Fibroblast of the aortic adventitia (primary cell): ENCODE measurements around the gene TMEM115. TPM values are rescaled to one million over a fixed set of nuclear protein-coding genes. Genes with fewer than 3 reads are reported as not detected.

Experiments used
- DNase-seq: peaks from one replicate; pipeline ENCODE4 v3.0.0-alpha.2; 2010; ENCODE audit warnings: low read depth
- H3K4me3 ChIP-seq: 2 replicates; pipeline ENCODE4 v1.5.1; 2011; ENCODE audit warnings: low read depth, mild to moderate bottlenecking, control low read depth, low read length, moderate library complexity
- total RNA-seq: library from RNA; depleted of rRNA; stranded (reverse); fragments of >200 nt; gene quantifications from 2 replicates; pipeline ENCODE4 v1.2.3, GENCODE V29; 2012; ENCODE audit warnings: low replicate concordance
- TF ChIP-seq, protein P1 (sequence below): IDR thresholded peaks from 2 replicates; pipeline ENCODE4 v1.5.1; 2011; ENCODE audit warnings: mild to moderate bottlenecking, low read length, control low read depth, inconsistent platforms; ENCODE audit not compliant: insufficient read depth

The TMEM115 gene
- total RNA-seq, 1 donor, result 47.9 TPM

DNA sequence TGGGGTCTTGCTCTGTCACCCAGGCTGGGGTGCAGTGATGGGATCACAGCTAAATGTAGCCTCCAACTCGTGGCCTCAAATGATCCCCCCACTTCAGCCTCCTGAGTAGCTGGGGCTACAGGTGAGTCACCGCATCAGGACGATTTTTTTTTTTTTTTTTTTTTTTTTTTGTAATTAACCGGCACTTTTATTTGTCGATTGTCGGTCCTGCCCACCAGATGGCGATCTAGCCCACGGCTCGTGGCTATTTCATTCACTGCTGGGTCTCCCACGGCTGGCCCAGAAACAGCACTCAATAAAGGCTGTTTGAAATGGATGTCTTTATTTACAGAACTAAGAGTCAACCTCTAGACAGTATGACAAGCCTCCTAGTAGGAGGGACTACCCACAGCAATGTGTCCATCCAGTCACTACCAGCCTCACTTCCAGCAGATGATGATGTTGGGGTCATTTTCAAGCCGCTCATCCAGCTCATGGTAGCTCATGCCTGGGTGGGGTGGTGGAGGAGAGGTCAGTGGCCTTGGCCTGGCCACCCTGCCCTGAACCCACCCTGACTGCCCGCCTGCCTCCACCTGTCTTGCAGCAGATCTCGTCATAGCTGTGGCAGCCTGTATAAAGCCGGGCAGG is 12.0 kb downstream of the TMEM115 start:
- TF ChIP-seq, protein P1, sequence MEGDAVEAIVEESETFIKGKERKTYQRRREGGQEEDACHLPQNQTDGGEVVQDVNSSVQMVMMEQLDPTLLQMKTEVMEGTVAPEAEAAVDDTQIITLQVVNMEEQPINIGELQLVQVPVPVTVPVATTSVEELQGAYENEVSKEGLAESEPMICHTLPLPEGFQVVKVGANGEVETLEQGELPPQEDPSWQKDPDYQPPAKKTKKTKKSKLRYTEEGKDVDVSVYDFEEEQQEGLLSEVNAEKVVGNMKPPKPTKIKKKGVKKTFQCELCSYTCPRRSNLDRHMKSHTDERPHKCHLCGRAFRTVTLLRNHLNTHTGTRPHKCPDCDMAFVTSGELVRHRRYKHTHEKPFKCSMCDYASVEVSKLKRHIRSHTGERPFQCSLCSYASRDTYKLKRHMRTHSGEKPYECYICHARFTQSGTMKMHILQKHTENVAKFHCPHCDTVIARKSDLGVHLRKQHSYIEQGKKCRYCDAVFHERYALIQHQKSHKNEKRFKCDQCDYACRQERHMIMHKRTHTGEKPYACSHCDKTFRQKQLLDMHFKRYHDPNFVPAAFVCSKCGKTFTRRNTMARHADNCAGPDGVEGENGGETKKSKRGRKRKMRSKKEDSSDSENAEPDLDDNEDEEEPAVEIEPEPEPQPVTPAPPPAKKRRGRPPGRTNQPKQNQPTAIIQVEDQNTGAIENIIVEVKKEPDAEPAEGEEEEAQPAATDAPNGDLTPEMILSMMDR, result peak; percentile 63
- DNase-seq, result peak; percentile 75
- no peak overlapping the region for H3K4me3 ChIP-seq

GRCh38 chr3:50345586-50346234 is 13.6 kb downstream of the TMEM115 start, which contains the start of gene ZMYND10:
TSS of gene ZMYND10 (minus strand) at chr3:50345732. CDS start at chr3:50345579, 153 bp downstream.
- peak; percentile 52 for DNase-seq
- peak within 1 kb of the TSS; percentile 67 for H3K4me3 ChIP-seq
- TF ChIP-seq, protein P1, result no peak

DNA sequence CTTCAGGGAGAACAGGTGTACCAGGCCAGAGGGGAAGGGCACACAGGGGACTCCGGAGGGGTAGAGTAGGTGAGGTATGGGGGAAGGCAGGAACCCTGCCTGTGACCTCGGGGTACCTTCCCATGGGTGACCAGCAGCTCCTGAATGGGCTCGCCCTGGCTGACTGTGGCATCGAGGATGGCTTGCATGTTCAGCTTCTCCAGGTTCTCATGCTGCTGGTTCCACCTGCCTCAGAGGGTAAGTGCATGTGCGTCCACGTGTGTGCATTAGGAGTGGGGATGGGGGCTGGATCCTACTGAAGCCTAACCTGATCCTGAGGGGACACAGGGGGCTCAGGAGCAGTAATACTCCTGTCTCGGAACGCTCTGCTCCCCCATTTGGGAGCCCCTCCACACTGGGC is 14.3 kb downstream of the TMEM115 start:
- TF ChIP-seq, protein P1, result no peak
- H3K4me3 ChIP-seq, result peak overlapping the region; percentile 67

GRCh38 chr3:50342813-50343633 is 16.3 kb downstream of the TMEM115 start:
- TF ChIP-seq, protein P1, result no peak
- DNase-seq, result no peak
- no peak overlapping the region for H3K4me3 ChIP-seq

More for the DNA sequence above, 14.3 kb downstream of the TMEM115 start:
- DNase-seq, result no peak

DNA sequence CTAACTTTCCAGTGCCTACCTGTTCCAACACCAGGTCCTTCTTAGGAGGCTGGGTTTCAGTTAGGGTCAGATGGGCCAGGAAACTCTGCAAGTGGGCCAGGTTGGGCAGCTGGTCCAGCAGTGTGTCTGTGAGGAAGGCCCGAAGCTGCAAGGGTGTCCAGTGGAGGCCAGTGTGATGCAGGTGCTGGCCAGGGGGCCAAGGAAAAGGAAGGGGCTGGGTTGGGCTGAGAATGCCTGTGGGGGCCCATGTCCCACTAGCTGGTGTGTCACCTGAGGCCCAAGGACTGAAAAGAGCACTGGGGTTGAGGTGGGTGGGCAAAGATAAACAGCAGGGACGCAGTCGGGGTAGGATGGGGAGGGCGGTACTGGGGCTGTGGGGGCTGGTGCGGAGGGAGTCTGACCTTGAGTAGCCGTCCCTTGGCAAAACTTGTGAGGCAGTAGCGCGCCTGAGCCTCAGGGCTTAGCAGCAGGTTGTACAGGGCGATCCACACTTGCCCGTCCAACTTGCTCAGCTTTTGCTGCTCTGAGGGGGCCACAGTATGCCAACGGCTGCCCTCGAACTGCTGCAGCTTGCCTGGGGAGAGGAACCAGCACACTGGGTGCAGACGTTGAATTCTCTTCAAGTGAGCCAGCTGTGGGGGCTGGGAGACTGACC is 17.2 kb downstream of the TMEM115 start:
- TF ChIP-seq, protein P1, result no peak
- H3K4me3 ChIP-seq, result no peak overlapping the region
- no peak for DNase-seq

- H3K4me3 ChIP-seq, result peak overlapping the region; percentile 69
- TF ChIP-seq, protein P1, result no peak
- no peak for DNase-seq
Observed at GRCh38 chr3:50341537-50341936, 17.8 kb downstream of the TMEM115 start.
